ENCODE data around the gene SMIM13.

GRCh38 chr6:11094411-11094851 lies 797 bp downstream of the SMIM13 start:
- TF ChIP-seq USF1 (IDR thresholded peaks at IDR 0.05) (no peak), FOXM1 (IDR thresholded peaks at IDR 0.05; ENCODE audit: borderline replicate concordance, low read depth) (no peak), TEAD4 (IDR thresholded peaks at IDR 0.05) (no peak), MAX (IDR thresholded peaks at IDR 0.05) (no peak), TAF1 (IDR thresholded peaks at IDR 0.05; ENCODE audit: low read depth) (no peak), EP300 (IDR thresholded peaks at IDR 0.05; ENCODE audit: borderline replicate concordance) (no peak), EGR1 (IDR thresholded peaks at IDR 0.05) (no peak), RAD21 (IDR thresholded peaks at IDR 0.05; ENCODE audit: low read depth) (no peak), REST (IDR thresholded peaks at IDR 0.05; ENCODE audit: low read depth) (no peak), CEBPB (IDR thresholded peaks at IDR 0.05) (0 out of 2 replicates have a peak, but pooled peaks have one; percentile 14)

Data from Ishikawa (cell line).